A204.1 (cell line): Measurements from ENCODE around the gene CC2D1A.
A peak's percentile ranks its signal among the peaks of the same experiment; 100 is the strongest.

Experiments
- FAIRE-seq: peaks from 2 replicates; lab custom pipeline; 2012; peaks lifted over from hg19 to GRCh38; lab: Jason Lieb, UNC

The CC2D1A gene

DNA sequence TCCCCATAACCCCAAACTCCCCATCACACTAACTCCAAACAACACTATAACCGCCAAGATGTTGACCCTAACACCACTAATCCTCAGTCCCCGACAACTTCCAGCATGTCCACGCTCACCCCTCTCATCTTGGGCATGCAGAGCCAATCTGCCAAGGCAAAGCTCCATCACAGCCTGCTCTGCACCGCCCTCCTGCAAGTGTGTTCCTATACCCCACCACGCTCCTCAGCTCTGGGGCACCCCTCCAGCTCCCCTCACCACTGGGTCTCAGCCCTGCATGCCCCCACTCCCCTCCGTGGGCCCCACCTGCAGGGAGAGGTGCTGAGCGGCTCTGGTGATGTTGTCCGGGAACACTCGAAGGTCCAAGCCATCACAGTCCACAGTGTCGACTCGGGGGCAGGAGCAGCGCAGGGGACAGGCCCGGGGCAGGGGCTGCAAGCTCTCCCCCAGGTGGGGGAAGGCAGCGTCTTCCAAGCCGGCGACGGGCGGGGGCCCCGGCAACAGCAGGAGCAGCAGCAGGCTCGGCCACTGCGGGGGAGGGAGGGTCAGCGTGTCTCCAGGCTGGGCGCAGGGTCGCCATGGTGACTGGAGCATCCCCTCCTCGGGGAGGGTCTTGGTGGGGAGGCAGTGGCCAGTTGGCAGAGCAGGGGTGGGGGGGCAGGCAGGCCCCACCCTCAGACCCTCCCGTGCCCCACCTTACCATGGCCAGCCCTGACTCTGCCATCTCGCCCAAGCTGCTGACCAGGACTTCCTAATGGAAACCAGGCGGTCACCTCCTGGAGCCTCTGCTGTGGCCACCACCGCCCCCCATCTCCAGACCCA is 31.7 kb downstream of the CC2D1A start:
- FAIRE-seq: no peak

DNA sequence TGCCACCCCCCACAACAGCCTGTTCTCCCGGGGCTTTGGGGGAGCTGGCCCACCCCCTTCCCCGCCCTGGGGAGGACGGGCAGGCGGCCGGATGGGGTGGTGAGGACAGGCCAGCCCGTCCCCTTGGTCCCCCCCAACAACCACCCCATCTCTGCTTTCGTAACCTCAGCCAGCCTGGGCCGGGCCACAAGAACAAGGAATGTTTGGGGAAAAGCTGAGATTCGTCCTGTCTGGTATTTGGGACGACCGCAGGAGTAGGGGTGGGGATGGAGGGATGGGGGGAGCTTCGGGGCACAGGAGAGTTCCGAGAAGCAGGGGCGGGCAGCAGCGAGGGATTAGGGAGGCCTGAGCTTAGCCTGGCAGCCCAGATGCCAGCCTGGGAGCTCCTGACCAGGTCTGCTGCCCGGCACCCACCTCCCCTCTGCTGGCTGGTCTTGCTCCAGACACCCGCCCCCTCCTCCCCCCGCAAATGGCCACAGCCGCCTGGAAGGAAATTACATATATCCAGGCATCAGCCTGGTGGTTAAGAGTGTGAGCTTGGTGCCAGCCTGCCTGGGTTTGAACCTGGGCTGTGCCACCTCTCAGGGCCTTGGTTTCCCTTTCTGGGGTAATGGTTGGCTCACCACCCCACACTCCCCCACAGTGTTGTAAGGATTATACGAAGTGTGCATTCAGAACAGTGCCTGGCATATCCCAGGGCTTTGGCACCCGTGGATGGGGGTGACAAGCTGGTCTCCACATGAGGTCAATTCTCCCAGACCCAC is 32.5 kb downstream of the CC2D1A start, which contains the start of gene PODNL1:
TSS of gene PODNL1 (minus strand) at position 117 of the 764 bp plus-strand sequence. CDS start 236 bp downstream, outside the sequence.
- FAIRE-seq: no peak

DNA sequence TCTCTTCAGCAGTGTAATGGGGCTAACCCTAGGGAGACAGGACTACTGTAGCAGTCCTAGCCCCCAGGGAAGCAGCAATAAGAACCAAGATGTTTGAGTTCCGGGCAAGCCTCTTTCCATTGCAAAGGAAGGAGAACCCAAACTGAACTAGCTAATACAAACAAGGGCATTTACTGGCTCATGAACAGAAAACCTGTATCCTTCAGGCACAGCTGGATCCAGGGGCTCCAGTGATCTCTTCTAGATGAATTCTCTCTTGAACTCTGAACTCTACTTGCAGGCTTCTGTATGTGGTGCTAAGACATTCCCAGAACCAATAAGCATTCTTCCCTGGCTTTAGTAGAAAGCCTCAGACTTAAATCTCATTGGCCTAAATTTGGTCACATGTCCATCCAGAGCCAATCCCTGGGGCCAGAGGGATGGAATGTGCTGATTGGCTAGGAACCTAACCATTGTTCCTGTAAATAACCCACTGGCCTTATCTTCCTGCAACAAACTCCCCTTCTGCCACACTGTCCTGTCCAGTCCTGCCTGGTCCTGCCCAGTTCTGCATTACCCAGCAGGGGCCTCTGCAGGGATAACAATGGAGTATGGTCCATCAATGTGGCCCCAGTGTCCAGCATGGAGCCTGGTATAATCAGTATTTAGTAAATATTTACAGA is 36.2 kb downstream of the CC2D1A start:
- FAIRE-seq: no peak

DNA sequence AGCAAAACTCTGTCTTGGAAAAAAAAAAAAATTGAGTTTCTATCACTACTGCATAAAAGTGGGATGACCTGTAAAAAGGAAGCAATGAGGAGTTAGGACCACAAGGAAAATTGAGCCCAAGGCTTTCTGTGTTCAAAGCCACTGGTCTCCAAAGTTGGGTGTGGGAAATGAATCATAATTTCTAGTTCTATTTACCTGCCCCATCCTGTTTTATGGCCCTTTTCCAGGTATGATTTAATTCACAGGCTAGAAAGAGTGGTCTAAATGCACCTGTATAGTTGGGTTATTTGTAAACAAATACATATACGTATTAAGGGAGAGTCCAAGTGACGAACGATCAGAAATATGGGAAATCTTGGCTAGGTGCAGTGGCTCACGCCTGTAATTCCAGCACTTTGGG is 40.4 kb downstream of the CC2D1A start:
- no peak for FAIRE-seq

DNA sequence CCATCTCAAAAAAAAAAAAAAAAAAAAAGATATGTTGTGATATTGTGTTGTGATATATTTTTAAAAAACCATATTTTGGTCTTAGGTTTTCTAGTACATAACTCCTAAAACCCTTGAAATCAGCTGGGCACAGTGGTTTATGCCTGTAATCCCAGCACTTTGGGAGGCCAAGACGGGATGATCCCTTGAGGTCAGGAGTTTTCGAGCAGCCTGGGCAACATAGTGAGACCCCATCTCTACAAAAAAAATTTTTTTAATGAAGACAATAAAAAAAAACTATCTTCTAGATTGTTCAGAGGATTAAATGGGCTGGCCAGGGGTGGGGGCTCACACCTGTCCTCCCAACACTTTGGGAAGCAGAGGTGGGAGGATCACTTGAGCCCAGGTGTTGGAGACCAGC is 45.0 kb downstream of the CC2D1A start:
- FAIRE-seq: no peak

DNA sequence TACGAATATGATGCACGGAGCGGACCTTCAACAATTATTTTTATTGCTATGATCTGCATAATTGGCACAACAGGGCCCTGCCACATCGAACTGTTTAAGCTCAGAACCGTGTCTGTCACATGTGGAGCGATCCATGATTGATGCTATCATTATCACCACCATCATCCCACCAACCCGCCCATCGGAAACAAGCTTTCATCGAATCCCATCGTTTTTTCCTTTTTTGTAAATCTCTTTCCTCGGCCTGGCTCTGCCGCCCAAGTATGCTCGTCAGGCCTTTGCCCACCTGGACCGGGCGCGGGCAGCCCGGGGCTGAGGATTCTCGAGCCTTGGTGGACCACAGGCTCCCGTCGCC is 45.8 kb downstream of the CC2D1A start:
- no peak for FAIRE-seq

DNA sequence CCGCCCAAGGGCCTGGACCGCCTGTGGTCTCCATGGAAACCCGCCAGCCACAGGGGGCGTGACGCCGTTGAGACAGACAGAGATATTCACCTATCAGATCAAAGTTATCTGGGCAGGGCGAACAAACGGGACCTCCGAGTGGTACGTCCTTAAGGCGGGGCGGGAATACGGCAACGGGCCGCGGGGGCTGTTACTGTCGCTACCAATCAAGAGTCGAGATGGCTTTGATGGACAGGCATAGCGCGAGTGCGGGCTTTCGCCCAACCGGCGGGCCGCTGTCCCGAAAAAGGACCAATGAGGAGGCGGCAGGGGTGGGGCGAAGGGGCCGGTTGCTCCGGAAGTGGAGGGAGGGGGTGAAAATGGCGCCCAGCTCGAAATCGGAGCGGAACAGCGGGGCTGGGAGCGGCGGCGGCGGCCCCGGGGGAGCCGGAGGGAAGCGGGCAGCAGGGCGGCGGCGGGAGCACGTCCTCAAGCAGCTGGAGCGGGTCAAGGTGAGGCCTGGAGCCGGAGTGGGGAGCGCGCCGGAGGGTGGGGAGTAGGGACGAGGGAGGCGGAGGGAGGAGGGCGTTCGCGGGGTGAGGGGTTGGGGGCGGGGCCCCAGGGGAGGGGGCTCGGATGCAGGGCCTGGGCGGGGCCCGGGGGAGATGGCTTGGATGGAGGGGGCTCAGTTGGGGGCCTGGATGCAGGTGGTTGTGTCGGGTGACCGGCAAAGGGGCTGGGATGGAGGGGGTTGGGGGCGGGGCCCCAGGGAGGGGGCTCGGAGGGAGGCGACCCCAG is 46.3 kb downstream of the CC2D1A start, which contains the start of gene DCAF15:
TSS of gene DCAF15 (plus strand) at position 356 of the 777 bp plus-strand sequence. CDS start at position 360, 4 bp downstream.
- peak; percentile 98 for FAIRE-seq

DNA sequence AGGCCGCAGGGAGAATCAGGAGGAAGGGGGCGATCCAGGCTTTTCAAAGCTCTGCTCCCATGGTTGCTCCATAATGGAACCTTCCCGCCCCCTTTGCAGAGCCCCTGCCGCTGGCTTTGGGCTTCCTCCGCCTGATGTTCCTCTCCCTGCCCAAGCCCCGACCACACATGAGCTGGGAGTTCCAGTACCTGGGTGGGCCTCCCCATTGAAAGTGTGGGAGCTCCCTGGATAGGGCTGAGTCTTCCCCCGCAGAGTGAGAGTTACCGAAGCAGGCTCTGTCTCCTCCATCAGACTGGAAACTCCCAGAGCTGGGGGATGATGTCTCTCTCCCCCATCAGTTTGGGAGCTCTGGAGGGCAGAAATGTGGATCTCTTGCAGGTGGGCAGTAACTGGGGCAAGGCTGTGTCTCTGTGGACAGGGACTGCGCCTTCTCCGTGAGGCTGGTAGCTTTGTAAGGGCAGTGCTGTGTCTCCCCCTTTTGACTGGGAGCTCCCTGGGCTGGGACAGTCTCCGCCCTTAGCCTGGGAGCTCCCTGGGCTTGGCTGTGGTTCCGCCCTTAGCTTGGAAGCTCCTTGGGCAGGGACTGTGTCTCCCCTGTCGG is 47.0 kb downstream of the CC2D1A start:
- FAIRE-seq: no peak

DNA sequence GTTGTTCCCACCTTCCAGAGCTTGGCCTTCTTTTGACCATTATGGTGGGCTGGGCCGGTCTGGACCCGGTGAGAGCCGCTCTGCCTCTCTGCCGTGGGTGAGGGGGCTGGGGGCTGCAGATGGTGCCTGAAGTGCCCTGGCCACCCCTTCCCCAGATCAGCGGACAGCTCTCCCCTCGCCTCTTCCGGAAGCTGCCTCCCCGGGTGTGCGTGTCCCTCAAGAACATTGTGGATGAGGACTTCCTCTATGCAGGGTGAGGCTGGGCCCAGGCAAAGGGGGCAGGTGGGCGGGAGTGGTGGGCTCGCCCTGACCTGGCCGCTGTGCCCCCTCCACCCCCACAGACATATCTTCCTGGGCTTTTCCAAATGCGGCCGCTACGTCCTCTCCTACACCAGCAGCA is 48.2 kb downstream of the CC2D1A start:
- FAIRE-seq: no peak

DNA sequence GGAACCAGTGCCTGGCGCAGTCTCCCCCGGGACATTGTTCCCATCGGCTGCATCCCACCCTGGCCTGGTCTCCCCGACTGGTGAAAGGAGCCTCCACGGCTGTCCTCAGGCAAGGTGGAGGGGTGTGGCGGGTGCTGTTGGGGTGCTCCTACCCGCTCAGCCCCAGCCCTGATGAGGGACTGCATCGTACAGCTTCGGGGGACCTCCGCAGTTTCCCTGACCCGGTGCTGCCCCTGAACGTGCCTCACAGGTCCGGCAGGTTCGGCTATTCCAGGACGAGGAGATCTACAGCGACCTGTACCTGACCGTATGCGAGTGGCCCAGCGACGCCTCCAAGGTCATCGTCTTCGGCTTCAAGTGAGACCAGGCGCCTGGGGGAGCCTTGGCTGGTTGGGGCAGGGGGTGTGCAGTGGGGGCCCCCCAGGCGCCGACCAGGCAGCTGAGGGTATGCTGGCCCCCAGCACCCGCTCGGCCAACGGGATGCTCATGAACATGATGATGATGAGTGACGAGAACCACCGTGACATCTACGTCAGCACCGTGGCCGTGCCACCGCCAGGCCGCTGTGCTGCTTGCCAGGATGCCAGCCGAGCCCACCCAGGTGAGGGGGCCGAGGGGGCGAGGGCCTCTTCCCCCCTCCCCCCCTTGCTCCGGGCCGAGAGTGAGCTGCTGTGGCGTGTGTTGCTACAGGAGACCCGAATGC is 49.8 kb downstream of the CC2D1A start:
- no peak for FAIRE-seq

DNA sequence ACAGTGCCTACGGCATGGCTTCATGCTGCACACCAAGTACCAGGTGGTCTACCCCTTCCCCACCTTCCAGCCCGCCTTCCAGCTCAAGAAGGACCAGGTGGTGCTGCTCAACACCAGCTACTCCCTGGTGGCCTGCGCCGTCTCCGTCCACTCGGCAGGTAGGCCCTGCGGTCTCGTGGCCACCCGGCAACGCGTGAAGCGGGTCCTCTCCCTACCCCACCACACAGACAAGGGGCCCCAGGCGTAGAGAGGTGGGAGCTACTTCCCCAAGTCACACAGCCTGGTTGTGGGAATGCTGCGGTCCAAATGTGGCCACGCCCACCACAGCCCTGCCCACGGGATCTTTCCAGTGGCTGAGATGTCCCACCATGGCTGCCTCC is 50.4 kb downstream of the CC2D1A start:
- no peak for FAIRE-seq

DNA sequence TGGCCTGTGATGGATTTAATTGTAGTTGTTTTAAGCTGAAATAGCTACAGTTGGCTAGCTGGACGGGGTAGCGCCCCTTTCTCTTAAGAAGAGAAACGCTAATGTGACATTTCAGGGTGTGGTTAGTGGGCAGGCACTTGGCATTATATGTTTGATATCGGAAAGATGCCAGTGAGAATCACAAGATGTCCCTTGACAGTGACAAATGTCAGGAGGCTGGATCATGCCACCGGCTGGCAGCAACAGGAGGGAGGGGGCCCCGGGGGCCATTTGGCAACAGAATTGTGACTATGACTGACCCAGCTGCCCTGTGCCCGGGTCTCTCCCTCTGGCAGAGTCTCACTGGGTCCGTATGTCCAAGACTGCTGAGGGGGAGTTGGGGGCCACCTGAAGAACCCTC is 51.0 kb downstream of the CC2D1A start:
- FAIRE-seq: no peak

DNA sequence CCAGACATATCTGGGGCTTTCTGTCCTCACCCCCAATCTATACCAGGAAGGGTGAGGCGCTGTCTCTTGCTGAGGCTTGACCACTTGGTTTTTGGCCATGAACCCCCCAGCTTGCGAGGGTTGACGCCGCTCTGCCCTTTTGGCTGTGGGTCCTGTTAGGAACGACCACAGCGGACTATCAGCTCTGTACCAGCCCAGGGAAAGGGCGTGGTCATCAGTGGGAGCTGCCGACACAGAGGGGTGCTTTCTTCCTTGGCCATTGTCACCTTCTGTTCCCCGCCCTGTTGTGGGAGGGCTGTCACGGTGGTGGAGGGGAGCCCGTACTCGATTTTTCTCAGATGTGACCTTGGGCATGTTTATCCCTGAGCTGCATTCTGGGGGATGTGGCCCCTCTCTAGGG is 52.0 kb downstream of the CC2D1A start:
- FAIRE-seq: no peak

DNA sequence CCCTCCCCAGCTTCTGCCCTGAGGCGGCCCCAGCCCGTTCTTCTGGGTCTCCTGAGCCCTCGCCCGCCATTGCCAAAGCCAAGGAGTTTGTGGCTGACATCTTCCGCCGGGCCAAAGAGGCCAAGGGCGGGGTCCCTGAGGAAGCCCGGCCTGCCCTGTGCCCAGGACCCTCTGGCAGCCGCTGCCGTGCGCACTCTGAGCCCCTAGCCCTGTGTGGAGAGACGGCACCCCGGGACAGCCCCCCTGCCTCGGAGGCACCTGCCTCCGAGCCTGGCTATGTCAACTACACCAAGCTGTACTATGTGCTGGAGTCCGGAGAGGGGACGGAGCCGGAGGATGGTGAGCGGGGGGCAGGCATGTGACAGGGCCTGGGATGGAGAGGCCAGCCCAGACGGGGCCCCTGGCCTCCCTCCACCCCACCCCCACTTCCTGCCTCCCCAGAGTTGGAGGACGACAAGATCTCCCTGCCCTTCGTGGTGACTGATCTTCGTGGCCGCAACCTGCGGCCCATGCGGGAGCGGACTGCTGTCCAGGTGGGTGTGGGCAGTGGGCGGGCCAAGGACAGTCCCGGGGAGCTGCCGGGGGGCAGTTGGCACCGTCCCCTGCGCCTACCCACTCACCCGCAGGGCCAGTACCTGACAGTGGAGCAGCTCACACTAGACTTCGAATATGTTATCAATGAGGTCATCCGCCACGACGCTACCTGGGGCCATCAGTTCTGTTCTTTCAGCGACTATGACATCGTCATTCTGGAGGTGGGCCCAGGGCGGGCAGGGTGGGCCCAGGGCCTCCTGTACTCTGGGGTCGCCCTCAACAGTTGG is 53.4 kb downstream of the CC2D1A start:
- FAIRE-seq: no peak

DNA sequence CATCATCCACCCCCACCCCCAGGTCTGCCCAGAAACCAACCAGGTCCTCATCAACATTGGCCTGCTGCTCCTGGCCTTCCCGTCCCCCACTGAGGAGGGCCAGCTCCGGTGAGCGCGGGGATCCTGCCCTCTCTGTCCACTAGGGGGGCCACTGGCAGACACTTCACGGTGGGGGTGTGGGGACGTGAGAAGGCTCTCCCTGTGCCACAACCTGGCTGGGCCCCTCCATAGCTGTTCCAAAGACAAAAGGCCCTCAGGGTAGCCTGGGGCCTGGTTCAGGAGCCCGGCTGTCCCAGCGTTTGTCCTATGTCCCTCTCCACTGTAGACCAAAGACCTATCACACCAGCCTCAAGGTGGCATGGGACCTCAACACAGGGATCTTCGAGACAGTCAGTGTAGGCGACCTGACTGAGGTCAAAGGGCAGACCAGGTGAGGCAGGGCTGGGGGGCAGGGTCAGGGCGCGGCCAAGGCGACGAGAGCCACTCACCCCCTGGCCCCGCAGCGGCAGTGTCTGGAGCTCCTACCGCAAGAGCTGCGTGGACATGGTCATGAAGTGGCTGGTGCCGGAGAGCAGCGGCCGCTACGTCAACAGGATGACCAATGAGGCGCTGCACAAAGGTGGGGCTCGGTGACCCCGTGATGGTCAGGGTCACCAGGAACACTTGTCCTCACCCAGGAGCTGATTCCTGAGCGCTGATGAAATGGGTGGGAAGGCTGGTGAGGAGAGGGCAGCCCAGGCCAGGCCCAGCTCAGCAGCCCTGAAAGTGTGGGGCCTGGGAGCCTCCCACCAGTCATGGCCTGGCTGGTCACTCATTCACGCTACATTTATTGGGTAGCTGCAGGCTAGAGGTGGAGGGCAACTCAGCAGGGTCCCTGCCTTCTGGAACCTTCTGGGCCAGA is 54.2 kb downstream of the CC2D1A start:
- FAIRE-seq: no peak

DNA sequence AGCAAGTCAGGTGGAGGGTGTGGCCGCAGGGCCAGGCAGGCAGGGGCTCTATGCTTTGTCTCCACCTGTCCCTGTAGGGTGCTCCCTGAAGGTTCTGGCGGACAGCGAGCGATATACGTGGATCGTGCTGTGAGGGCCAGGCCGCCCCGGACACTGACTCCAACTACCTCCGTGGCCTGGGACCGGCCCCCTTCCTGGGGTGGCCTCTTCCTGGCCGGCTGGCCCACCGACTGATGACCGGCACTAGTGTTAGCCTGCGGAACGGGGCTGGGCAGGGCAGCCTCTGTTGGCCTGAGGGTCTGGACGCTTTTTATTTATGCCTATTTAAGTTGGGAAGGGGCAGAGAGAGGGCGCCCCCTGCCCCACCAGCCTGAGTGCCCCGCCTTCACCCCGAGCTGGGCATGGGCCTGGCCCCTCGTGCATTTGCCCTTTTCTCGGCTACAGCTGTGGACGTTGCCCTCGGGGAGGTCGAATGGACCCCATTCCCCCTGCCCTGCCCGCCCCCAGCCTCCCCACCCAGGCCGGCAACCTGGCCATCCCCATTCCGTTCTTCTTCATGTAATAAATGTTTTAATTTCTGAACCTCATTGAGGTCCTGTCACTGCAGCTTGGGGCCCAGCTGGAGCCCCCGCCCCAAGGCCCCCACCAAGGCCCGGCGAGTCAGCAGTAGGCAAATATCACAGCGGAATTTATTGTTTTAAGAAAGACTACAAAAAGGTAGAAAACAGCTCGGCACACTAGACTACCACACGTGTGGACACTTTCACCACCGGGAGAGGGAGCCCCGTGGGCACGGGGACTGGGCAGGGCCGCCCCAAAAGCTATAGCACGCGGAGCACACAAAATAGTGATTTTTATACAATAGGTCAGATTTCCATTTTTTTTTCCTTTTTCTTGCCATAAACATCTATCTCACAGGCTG is 55.1 kb downstream of the CC2D1A start:
- FAIRE-seq: no peak

DNA sequence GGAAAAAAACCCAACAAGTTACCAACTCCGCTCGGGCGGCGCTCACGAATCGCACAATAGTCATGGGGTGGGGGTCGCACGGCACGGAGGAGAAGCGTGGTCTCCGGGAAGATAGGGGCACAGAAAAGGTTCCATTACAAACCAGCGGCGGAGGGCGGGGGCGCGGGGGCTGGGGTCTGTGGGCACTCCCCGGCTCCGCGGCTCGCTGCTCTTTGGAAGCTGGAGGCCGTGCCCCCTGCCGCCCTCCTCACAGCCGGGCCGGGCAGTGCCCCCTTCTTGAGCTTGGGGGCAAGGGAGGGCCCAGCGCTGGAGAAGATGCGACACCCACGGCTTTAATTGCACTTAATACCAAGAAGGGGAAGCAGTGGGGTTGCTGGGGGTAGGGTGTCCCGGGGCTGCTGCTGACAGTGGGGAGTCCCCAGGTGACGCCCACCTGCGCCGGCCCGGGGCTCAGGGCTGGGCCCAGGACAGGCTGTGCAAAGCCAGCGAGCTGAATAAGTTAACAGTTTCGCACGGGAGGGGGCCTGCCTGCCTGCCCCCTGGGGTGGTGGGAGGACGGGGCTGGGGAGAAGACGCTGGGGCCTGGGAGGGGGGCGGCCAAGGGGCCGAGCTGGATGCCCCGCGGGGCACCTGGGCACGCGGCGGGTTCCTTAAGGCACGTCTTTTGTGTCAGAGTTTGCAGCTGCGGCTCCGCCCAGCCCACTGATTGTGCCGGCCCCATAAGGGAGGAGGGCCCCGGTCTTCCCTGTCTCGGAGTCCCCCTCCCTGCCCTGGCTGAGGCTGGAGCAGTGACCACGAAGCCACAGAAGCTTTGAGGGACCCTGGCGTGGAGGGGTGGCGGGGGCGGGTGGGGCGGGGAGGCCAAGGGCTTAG is 56.1 kb downstream of the CC2D1A start:
- FAIRE-seq: no peak
